HG03159 (cell line): ENCODE measurements around the gene ADCY3.

Source experiments
- ATAC-seq: cut with Tn5 transposase; IDR thresholded peaks from one replicate; pipeline ENCODE4 v1.9.1; 2021; ENCODE audit warnings: mild to moderate bottlenecking, moderate library complexity; ENCODE audit not compliant: unreplicated experiment

The ADCY3 gene

GRCh38 chr2:24875901-24876300 is 44.1 kb downstream of the ADCY3 start:
- no peak for ATAC-seq

GRCh38 chr2:24875272-24875671 is 44.8 kb downstream of the ADCY3 start:
- no peak for ATAC-seq

GRCh38 chr2:24874035-24874434 is 46.0 kb downstream of the ADCY3 start:
- no peak for ATAC-seq

GRCh38 chr2:24873619-24874018 is 46.4 kb downstream of the ADCY3 start:
- no peak for ATAC-seq

- ATAC-seq: no peak
Measured at GRCh38 chr2:24872344-24873115, 47.5 kb downstream of the ADCY3 start.

- no peak for ATAC-seq
Measured at GRCh38 chr2:24871852-24872333, 48.1 kb downstream of the ADCY3 start.

- no peak for ATAC-seq
Measured at GRCh38 chr2:24870891-24871705, 48.9 kb downstream of the ADCY3 start.

GRCh38 chr2:24870440-24870839 is 49.6 kb downstream of the ADCY3 start:
- no peak for ATAC-seq

GRCh38 chr2:24866946-24867345 is 53.1 kb downstream of the ADCY3 start:
- no peak for ATAC-seq

- ATAC-seq: no peak
Measured at GRCh38 chr2:24863641-24864040, 56.4 kb downstream of the ADCY3 start.

GRCh38 chr2:24861500-24861899 is 58.5 kb downstream of the ADCY3 start:
- ATAC-seq: no peak

- no peak for ATAC-seq
Measured at GRCh38 chr2:24860631-24861030, 59.4 kb downstream of the ADCY3 start.

GRCh38 chr2:24859968-24860600 is 60.0 kb downstream of the ADCY3 start:
- ATAC-seq: no peak

GRCh38 chr2:24858996-24859395 is 61.0 kb downstream of the ADCY3 start:
- ATAC-seq: no peak

- no peak for ATAC-seq
Measured at GRCh38 chr2:24857746-24858145, 62.3 kb downstream of the ADCY3 start.

GRCh38 chr2:24856791-24857211 is 63.2 kb downstream of the ADCY3 start:
- ATAC-seq: no peak

GRCh38 chr2:24855726-24856125 is 64.3 kb downstream of the ADCY3 start:
- ATAC-seq: no peak

GRCh38 chr2:24855022-24855622 is 64.9 kb downstream of the ADCY3 start:
- no peak for ATAC-seq

GRCh38 chr2:24853996-24854395 is 66.0 kb downstream of the ADCY3 start:
- ATAC-seq: no peak

GRCh38 chr2:24853046-24853445 is 67.0 kb downstream of the ADCY3 start:
- no peak for ATAC-seq

- ATAC-seq: no peak
Measured at GRCh38 chr2:24852431-24853020, 67.5 kb downstream of the ADCY3 start.
